ENCODE measurements around the gene SIX3. TPM values are rescaled to one million over a fixed set of nuclear protein-coding genes. Genes with fewer than 3 reads are reported as not detected.
A peak's percentile ranks its signal among the peaks of the same experiment; 100 is the strongest.

Gene SIX3
- not detected in 2 replicates for total RNA-seq
- long read RNA-seq, result 0 reads

DNA sequence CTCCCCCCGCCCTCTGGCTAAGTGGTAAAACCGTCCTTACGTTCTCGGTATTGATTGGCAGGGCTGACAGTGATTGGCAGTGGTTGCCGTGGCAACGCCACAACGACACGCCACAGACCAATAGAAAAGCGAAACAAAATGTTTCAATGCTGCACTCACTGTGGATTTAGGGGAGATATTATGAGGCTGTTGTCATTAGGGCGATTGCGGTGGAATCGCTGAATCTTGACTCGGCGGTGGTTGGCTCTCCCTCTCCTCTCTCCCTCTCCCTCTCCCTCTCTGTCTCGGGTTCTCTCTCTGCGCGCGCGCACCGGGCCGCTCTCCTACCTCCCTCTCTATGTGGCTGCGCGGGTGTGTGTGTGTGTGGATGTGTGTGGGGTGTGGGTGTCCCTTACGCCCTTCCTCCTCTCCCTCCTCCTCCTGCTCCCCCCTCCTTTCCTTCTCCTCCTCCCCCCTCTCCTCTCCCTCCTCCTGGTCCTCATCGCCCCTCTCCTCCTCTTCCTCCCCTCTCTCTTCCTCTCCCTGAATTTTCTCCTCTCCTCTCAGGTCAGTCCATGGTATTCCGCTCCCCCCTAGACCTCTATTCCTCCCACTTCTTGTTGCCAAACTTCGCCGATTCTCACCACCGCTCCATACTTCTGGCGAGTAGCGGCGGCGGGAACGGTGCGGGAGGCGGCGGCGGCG is at the start of gene SIX3:
TSS of gene SIX3 (plus strand) at position 152 of the 684 bp plus-strand sequence. CDS start at position 555, 403 bp downstream.
- H3K27me3 Mint-ChIP-seq (ENCODE audit: low read depth), result peaks cover 98% of the 10 kb centered on the region
- peak within 1 kb of the TSS; percentile 81 for H3K4me3 Mint-ChIP-seq
- H3K4me1 Mint-ChIP-seq, result peaks cover 31% of the 10 kb centered on the region
- H3K9me3 Mint-ChIP-seq, result no peaks in the 10 kb centered on the region
- no peak for DNase-seq (ENCODE audit: low read depth, low spot score)
- H3K27ac Mint-ChIP-seq (ENCODE audit: unreplicated experiment), result no peak within 1 kb of the TSS
- H3K36me3 Mint-ChIP-seq (ENCODE audit: low read depth), result peaks cover 2% of the 10 kb centered on the region
- TF ChIP-seq, protein P1, sequence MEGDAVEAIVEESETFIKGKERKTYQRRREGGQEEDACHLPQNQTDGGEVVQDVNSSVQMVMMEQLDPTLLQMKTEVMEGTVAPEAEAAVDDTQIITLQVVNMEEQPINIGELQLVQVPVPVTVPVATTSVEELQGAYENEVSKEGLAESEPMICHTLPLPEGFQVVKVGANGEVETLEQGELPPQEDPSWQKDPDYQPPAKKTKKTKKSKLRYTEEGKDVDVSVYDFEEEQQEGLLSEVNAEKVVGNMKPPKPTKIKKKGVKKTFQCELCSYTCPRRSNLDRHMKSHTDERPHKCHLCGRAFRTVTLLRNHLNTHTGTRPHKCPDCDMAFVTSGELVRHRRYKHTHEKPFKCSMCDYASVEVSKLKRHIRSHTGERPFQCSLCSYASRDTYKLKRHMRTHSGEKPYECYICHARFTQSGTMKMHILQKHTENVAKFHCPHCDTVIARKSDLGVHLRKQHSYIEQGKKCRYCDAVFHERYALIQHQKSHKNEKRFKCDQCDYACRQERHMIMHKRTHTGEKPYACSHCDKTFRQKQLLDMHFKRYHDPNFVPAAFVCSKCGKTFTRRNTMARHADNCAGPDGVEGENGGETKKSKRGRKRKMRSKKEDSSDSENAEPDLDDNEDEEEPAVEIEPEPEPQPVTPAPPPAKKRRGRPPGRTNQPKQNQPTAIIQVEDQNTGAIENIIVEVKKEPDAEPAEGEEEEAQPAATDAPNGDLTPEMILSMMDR (conservative IDR thresholded peaks at IDR 0.05), result no peak

DNA sequence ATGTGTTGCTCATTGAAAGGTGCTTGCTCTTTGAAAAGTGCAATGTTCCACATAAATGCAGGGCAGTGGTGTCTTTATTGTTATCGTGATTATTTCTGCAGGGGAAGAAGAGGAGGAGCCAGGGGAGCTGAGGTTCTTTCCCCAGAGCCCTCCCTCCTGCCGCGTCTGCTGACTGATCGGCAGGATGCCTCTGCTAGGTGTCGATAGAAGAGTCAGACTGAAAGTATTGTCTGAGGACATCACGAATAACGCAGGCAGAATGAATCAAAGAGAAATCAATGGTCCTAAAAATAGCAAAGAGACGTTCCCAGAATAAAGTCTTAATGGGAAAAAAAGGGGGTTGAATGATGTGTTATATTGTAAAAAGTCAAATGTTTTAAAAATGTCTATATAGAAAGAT is 47.4 kb upstream of the SIX3 start:
- no peak for DNase-seq (ENCODE audit: low read depth, low spot score)
- Mint-ChIP-seq H3K4me1 (no peaks in the 10 kb centered on the region), H3K9me3 (peaks cover 12% of the 10 kb centered on the region), H3K27ac (ENCODE audit: unreplicated experiment) (no peak overlapping the region), H3K27me3 (ENCODE audit: low read depth) (peaks cover 12% of the 10 kb centered on the region), H3K4me3 (no peak overlapping the region), H3K36me3 (ENCODE audit: low read depth) (peaks cover 5% of the 10 kb centered on the region)
- TF ChIP-seq, protein P1 (conservative IDR thresholded peaks at IDR 0.05), result no peak

DNA sequence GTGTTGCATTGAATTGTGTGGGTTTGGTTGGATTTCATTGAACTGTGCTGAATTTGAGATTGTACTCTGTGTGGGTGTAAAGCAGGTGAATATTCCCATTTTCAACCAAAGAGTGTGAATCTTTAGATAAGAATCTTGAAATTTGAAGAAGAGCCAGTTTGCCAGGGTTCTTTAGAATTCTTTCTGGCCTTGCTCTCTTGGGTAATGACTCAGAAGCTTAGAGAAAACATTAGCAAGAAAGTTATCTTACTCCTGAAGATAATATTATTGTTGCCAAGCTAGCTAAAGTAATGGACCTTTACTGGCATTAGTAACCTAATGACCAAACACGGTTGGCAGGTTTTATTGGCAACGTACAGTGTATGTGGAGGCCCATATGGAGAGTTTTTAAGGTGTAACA is 46.4 kb upstream of the SIX3 start:
- H3K4me3 Mint-ChIP-seq, result no peak overlapping the region
- H3K27ac Mint-ChIP-seq (ENCODE audit: unreplicated experiment), result no peak overlapping the region
- TF ChIP-seq, protein P1 (conservative IDR thresholded peaks at IDR 0.05), result no peak
- peaks cover 22% of the 10 kb centered on the region for H3K27me3 Mint-ChIP-seq (ENCODE audit: low read depth)
- peaks cover 12% of the 10 kb centered on the region for H3K9me3 Mint-ChIP-seq
- H3K4me1 Mint-ChIP-seq, result no peaks in the 10 kb centered on the region
- no peak for DNase-seq (ENCODE audit: low read depth, low spot score)
- peaks cover 5% of the 10 kb centered on the region for H3K36me3 Mint-ChIP-seq (ENCODE audit: low read depth)

DNA sequence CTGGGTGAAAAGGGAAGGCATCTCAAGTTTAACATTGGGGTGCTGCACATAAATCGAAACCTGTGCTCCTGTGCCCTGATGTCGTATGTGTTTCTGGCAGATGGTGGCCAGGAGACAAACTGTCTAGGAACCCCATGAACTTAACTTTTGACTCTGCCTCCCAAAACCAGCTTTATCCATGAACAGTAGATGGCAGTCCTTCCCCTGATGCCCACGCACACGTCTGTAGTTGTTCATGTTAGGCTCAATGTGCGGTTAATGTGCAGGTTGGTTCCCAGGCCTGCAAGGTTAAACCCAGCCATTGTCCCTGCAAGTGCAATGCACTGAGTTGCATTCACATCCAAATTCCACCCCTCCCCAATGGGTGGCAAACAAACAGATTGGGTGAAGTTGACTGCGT is 44.1 kb upstream of the SIX3 start:
- DNase-seq (ENCODE audit: low read depth, low spot score), result no peak
- no peak overlapping the region for H3K4me3 Mint-ChIP-seq
- H3K9me3 Mint-ChIP-seq, result peaks cover 4% of the 10 kb centered on the region
- no peak overlapping the region for H3K27ac Mint-ChIP-seq (ENCODE audit: unreplicated experiment)
- TF ChIP-seq, protein P1 (conservative IDR thresholded peaks at IDR 0.05), result no peak
- peaks cover 41% of the 10 kb centered on the region for H3K27me3 Mint-ChIP-seq (ENCODE audit: low read depth)
- peaks cover 1% of the 10 kb centered on the region for H3K4me1 Mint-ChIP-seq
- no peaks in the 10 kb centered on the region for H3K36me3 Mint-ChIP-seq (ENCODE audit: low read depth)

DNA sequence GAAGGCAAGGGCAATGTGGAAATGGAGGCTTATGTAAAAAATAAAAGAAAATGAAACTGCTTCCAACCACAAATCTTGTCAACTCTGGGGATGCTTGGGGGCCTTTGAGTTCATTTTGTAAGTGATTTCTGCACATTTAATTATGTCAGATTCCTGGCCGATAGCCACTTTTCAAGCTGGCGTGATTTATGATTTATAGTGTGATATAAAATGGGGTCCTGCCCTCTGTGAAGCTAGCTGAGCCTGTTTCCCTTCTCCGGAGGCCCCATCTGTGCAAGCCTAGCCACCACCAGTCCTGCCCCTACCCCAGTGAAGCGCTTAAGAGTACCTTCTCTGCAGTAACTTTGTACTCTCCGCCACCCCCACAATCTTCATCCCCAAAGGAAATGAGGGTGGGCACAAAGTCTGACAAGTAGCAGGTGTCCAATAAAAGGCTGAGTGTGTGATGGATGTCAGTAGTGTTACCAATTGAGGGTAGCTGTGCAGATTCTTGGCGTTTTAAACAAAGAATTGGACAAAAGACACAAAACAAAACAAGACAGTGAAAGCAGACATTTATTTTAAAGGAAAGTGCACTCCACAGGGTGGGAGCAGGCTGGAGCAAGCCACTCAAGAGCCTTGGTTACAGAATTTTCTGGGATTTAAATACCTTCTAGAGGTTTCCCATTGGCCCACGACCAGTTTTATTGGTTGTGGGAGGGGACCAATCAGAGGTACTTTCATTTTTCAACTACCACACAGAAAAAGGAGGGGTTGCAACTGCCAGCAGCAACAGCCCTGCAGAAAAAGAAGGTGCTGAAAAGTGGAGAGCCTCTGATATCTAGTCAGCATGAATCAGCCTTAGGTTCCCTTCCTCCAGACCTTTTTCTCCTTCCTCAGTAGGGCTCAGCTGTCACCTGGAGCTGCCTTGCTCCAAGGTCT is 39.0 kb upstream of the SIX3 start:
- Mint-ChIP-seq H3K27me3 (ENCODE audit: low read depth) (peaks cover 58% of the 10 kb centered on the region), H3K4me1 (peaks cover 3% of the 10 kb centered on the region), H3K27ac (ENCODE audit: unreplicated experiment) (no peak overlapping the region)

More for the DNA sequence above, 39.0 kb upstream of the SIX3 start:
- no peak overlapping the region for H3K4me3 Mint-ChIP-seq
- H3K9me3 Mint-ChIP-seq, result no peaks in the 10 kb centered on the region
- H3K36me3 Mint-ChIP-seq (ENCODE audit: low read depth), result no peaks in the 10 kb centered on the region
- TF ChIP-seq, protein P1 (conservative IDR thresholded peaks at IDR 0.05), result no peak
- DNase-seq (ENCODE audit: low read depth, low spot score), result no peak
